Brain microvascular endothelial cell (primary cell): Measurements from ENCODE around the gene FAM81B.
"Not testable (repeated sequence)": the region's sequence is repeated elsewhere in the genome, so short reads cannot be mapped to it uniquely, and the experiment has no call there.

Experiments used
- DNase-seq: peaks from one replicate; pipeline ENCODE4 v3.0.0-alpha.2; 2020
- H3K27ac ChIP-seq: fragments of 250-450 bp; sonication (Bioruptor Pico); 2 replicates; pipeline ENCODE4 v1.5.1; 2020; ENCODE audit warnings: mild to moderate bottlenecking, moderate library complexity
- H3K27me3 ChIP-seq: fragments of 250-450 bp; sonication (Bioruptor Pico); replicated peaks from 2 replicates; pipeline ENCODE4 v1.5.1; 2020; ENCODE audit warnings: mild to moderate bottlenecking
- H3K36me3 ChIP-seq: fragments of 250-450 bp; sonication (Bioruptor Pico); replicated peaks from 2 replicates; pipeline ENCODE4 v1.5.1; 2020; ENCODE audit warnings: mild to moderate bottlenecking
- H3K4me3 ChIP-seq: 2 replicates; pipeline ENCODE4 v1.5.1; 2011; ENCODE audit warnings: low read depth, mild to moderate bottlenecking, control low read depth, low read length, moderate library complexity
- in situ Hi-C: cut with HindIII; loops from 2 replicates; pipeline ENCODE4 v1.10.0; 2017; ENCODE audit warnings: low sequenced_read_pairs, low pct_ligation_motif_present
- TF ChIP-seq, protein P1 (sequence below): IDR thresholded peaks from 2 replicates; pipeline ENCODE4 v1.5.1; 2011; ENCODE audit warnings: low read depth, mild to moderate bottlenecking, moderate library complexity, low read length, control low read depth, inconsistent platforms; ENCODE audit errors: missing control alignments

FAM81B gene

DNA sequence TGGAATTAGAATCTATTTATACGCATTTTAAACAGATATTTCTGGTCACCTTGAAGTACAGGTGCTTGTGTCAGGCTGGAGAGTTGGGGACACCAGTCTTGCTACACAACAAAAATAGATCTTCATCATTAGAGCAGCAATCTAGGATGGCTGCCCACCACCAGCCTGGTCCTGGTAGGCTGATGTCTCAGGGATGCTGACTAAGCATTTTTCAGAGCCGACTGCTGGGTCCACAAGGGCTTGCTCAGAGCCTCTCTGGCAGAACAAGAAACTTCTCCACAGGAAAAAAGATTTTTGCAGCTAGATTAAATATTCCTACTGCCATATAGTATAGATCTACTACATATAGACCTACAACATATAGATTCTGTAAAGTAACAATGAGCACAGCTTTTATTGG lies 12.0 kb upstream of the FAM81B start:
- Histone ChIP-seq H3K27ac (no peak overlapping the region), H3K27me3 (no peaks in the 10 kb centered on the region)
- in situ Hi-C loops: no loop called here

DNA sequence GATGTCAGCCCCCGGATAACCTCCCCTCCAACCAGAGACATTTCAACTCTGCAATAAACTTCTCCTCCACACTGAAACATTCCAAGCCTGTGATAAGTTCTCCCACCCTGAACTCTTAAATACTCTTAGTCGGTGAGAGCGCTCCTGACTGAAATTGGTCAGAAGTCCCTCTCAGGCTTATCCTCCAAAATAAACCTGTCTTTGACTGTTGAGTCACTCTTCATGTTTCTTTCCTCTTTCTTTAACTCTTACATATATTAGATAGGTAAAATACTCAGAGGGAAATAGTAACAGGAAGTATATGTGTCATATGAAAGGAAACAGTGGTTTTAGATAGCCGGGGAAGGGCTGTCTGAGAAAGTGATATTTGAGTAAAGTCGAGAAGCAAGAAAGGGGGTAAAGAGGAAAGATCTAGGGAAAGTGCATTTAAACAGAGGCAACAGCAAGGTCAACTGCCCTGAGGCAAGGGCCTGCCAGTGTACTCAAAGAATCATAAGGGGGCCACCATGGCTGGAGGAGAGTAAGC lies 11.0 kb upstream of the FAM81B start:
- in situ Hi-C loops: no loop called here
- no peaks in the 10 kb centered on the region for H3K36me3 ChIP-seq
- DNase-seq: no peak
- no peaks in the 10 kb centered on the region for H3K27me3 ChIP-seq
- no peak overlapping the region for H3K27ac ChIP-seq
- H3K4me3 ChIP-seq: no peak overlapping the region
- TF ChIP-seq, protein P1, sequence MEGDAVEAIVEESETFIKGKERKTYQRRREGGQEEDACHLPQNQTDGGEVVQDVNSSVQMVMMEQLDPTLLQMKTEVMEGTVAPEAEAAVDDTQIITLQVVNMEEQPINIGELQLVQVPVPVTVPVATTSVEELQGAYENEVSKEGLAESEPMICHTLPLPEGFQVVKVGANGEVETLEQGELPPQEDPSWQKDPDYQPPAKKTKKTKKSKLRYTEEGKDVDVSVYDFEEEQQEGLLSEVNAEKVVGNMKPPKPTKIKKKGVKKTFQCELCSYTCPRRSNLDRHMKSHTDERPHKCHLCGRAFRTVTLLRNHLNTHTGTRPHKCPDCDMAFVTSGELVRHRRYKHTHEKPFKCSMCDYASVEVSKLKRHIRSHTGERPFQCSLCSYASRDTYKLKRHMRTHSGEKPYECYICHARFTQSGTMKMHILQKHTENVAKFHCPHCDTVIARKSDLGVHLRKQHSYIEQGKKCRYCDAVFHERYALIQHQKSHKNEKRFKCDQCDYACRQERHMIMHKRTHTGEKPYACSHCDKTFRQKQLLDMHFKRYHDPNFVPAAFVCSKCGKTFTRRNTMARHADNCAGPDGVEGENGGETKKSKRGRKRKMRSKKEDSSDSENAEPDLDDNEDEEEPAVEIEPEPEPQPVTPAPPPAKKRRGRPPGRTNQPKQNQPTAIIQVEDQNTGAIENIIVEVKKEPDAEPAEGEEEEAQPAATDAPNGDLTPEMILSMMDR: no peak

More for the DNA sequence above, 12.0 kb upstream of the FAM81B start:
- TF ChIP-seq, protein P1: no peak
- Histone ChIP-seq H3K4me3 (no peak overlapping the region), H3K36me3 (no peaks in the 10 kb centered on the region)
- DNase-seq: no peak

DNA sequence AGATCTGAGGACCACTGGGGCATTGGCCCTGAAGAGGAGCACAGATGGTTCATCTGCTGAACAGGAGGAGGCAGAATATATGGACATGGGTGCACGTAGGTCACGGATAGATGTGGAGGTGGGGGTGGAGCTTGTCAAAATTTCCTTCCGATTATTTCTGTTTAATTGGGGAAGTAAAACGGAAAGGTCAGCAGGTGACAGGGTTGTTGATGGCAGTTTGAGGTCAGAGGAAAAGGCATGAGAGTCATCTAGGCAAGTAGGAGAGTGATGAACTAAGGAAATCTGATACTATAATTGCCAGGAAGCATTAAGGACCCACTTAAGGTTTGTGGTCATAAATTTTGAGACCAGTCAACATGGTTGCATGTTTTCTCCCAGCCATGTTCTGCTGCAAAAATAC lies 8.4 kb upstream of the FAM81B start:
- no peak overlapping the region for H3K27ac ChIP-seq
- TF ChIP-seq, protein P1: no peak
- in situ Hi-C loops: no loop called here
- H3K36me3 ChIP-seq: no peaks in the 10 kb centered on the region
- DNase-seq: no peak
- no peak overlapping the region for H3K4me3 ChIP-seq
- no peaks in the 10 kb centered on the region for H3K27me3 ChIP-seq

DNA sequence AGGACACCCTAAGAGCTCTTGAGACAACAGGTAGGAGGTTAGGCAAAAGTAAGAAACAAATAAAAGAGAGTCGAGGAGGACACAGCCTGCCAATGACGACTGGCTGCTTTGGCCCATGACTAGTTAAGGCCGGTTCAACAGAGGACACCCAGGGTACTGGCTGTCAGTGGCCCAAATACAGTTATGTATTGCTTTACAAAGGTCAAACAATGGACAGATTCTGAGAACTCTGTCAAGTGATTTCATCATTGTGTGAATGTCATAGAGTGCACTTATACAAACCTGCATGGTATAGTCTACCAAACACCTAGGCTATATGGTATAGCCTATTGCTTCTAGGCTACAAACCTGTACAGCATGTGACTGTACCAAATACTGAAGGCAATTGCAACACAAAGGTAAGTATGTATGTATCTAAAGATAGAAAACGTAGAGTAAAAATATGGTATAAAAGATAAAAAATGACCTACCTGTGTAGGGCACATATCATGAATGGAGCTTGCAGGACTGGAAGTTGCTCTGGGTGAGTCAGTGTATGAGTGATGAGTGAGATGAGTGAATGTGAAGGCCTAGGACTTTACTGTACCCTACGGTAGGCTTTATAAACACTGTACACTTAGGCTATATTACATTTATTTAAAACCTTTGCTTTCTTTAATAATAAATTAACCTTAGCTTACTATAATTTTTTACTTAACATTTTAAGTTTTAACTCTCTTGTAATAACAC lies 6.5 kb upstream of the FAM81B start:
- DNase-seq: no peak
- H3K36me3 ChIP-seq: no peaks in the 10 kb centered on the region
- in situ Hi-C loops: no loop called here
- no peaks in the 10 kb centered on the region for H3K27me3 ChIP-seq
- H3K27ac ChIP-seq: no peak overlapping the region
- H3K4me3 ChIP-seq: no peak overlapping the region
- TF ChIP-seq, protein P1: no peak

DNA sequence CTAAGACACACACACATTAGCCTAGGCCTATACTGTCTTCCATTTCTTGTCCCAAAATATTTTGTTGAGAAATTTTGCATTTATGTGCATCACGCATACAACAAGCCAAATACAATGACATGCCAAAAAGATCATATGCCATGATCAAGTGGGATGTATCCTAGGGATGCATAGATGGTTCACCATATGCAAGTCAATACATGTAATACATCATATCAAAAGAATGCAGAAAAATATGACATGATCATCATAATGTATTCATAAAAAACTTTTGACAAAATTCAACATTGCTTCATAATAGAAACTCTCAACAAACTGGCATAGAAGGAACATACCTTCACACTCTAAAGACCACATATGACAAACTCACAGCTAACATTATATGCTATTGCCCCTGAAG lies 5.8 kb upstream of the FAM81B start:
- DNase-seq: no peak
- TF ChIP-seq, protein P1: no peak
- Histone ChIP-seq H3K4me3 (no peak overlapping the region), H3K27me3 (no peaks in the 10 kb centered on the region), H3K27ac (no peak overlapping the region), H3K36me3 (no peaks in the 10 kb centered on the region)
- in situ Hi-C loops: no loop called here

DNA sequence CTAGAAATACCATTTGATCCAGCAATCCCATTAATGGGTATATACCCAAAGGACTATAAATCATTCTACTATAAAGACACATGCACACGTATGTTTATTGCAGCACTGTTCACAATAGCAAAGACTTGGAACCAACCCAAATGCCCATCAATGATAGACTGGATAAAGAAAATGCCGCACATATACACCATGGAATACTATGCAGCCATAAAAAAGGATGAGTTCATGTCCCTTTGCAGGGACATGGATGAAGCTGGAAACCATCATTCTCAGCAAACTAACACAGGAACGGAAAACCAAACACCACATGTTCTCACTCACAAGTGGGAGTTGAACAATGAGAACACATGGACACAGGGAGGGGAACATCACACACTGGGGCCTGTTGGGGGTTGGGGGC lies 799 bp downstream of the FAM81B start:
- in situ Hi-C loops, H3K36me3 ChIP-seq, H3K4me3 ChIP-seq, H3K27me3 ChIP-seq, DNase-seq, H3K27ac ChIP-seq: not testable (repeated sequence)
